HG02840 (cell line): Measurements from ENCODE around the gene DNA2.

Source experiments
- ATAC-seq: cut with Tn5 transposase; IDR thresholded peaks from one replicate; pipeline ENCODE4 v1.9.1; 2021; ENCODE audit warnings: mild to moderate bottlenecking, moderate library complexity, moderate number of reproducible peaks; ENCODE audit not compliant: unreplicated experiment, low FRiP score

Gene DNA2

DNA sequence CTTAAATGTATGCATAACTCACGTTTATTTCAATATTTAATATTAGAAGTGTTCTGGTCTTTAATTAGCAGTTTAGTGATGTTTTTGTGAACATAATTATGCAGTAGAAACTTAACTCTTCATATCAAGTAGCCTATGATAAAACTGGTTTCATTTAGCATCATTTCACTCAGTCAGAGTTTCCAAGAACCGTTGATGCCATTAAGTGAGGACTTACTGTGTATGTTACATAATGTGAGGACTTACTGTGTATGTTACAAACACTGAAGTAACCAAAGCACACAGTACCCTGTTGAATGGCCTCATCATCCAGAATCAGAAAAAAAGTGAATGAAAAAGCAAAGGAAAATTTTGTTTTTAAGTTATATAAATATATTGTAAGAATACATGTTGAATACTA, 106.2 kb downstream of the DNA2 start:
- ATAC-seq, result no peak

DNA sequence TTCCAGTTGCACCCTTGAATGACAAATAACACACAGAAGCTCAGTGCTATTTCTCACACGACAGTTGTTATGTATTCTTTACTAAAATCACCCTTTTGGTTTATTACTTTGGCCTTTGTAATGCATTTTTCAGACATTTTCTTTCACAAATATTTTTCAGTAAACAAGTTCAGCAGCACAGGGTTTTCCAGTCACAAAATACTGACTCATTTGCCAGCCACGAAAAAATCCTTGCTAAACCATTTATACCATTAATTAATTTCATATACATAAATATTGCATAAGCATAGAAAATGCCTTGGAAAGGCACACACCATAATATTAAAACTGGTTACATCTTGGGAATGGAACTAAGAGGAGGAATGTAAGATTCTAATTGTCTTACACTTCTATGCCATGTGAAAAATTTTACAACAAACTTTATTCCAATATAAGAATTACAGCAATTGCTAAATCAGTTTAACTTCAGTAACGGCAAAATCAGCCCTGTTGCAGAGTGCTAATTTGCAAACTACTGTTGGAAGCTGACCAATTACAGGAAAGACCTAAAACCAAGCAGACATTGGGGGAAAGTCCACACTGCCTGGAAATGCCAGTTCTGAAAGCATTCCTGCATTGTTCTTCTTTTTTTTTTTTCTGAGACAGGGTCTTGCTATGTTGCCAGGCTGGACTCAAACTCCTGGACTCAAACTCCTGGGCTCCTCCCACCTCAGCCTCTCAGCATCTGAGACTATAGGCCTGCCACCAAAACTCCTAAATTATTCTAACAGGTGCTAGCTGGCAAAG, 107.5 kb downstream of the DNA2 start:
- no peak for ATAC-seq
